ENCODE data around the gene FCHO2.
A peak's percentile ranks its signal among the peaks of the same experiment; 100 is the strongest.
"Not testable (repeated sequence)": the region's sequence is repeated elsewhere in the genome, so short reads cannot be mapped to it uniquely, and the experiment has no call there.

The FCHO2 gene

GRCh38 chr5:72957337-72957736 is 1.5 kb downstream of the FCHO2 start:
- DNase-seq, result no peak

- DNase-seq, result no peak
Measured at GRCh38 chr5:72959257-72959656, 3.4 kb downstream of the FCHO2 start.

GRCh38 chr5:72974481-72974880 is 18.6 kb downstream of the FCHO2 start:
- DNase-seq, result not testable (repeated sequence)

- DNase-seq, result peak; percentile 45
Measured at GRCh38 chr5:72976810-72977209, 21.0 kb downstream of the FCHO2 start.

- DNase-seq, result no peak
Measured at GRCh38 chr5:72985719-72986118, 29.9 kb downstream of the FCHO2 start.

- DNase-seq, result no peak
Measured at GRCh38 chr5:72988769-72989168, 32.9 kb downstream of the FCHO2 start.

DNA sequence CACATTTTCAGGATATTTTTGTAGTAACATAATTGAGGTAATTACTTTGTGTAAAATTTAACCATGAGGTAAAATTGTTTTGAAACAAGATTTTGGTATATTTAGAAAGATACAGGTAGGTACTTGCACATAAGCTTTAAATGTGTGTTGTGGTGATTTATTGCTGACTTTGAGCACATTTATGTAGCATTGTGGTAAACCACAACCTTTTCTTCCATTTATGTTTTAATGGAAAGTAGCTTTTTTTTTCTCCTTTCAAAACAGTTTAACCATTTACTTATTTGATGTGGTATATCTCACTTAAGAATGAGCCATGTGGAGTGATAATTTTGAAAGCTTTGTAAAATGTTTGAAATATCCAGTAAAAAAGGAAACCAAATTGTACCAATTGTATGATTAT is 35.6 kb downstream of the FCHO2 start:
- DNase-seq, result no peak

DNA sequence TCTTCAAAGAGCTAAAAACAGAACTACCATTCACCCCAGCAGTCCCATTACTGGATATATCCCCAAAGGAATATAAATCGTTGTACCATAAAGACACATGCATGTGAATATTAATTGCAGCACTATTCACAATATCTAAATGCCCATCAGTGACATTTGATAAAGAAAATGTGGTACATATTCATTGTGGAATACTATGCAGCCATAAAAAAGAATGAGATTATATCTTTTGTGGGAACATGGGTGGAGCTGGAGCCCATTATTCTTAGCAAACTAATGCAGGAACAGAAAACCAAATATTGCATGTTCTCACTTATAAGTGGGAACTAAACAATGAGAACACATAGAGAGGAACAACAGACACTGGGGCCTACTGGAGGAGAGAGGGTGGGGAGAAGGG is 38.7 kb downstream of the FCHO2 start:
- no peak for DNase-seq

DNA sequence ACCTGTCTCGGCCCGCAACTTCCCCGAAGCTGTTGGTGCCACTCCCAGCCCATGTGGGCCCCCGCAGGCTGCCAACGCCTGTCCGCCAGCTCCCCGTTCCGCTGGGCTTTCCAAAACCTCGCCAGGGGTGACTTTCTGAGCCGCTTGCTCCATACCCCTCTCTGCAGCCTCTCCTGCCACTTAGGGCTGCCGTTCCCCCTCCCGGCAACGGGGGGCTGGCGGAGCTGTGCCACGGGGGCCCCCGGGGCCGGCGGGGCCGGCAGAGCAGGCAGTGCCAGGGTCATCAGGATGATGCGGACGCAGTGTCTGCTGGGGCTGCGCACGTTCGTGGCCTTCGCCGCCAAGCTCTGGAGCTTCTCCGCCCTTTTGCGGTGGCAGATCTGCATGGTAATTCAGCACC is 40.8 kb downstream of the FCHO2 start:
- no peak for DNase-seq

DNA sequence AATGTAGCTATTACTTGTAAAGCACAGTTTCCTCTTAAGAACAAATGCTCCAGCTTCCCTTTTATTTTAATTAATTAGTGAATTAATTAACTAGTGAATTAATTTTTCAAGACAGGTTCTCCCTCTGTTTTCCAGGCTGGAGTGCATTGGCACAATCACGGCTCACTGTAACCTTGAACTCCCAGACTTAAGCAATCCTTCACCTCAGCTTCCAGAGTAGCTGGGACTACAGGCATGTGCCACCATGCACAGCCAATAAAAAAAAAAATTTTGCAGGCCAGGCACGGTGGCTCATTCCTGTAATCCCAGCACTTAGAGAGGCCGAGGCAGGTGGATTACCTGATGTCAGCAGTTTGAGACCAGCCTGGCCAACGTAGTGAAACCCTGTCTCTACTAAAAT is 44.1 kb downstream of the FCHO2 start:
- no peak for DNase-seq

- no peak for DNase-seq
Measured at GRCh38 chr5:73005886-73006285, 50.0 kb downstream of the FCHO2 start.

- no peak for DNase-seq
Measured at GRCh38 chr5:73007051-73007450, 51.2 kb downstream of the FCHO2 start.

- DNase-seq, result no peak
Measured at GRCh38 chr5:73008831-73009230, 53.0 kb downstream of the FCHO2 start.

GRCh38 chr5:73011612-73012011 is 55.8 kb downstream of the FCHO2 start:
- DNase-seq, result not testable (repeated sequence)

GRCh38 chr5:73018892-73019291 is 63.1 kb downstream of the FCHO2 start:
- no peak for DNase-seq

GRCh38 chr5:73019766-73020165 is 63.9 kb downstream of the FCHO2 start:
- no peak for DNase-seq

- DNase-seq, result no peak
Measured at GRCh38 chr5:73022471-73023169, 66.8 kb downstream of the FCHO2 start.

DNA sequence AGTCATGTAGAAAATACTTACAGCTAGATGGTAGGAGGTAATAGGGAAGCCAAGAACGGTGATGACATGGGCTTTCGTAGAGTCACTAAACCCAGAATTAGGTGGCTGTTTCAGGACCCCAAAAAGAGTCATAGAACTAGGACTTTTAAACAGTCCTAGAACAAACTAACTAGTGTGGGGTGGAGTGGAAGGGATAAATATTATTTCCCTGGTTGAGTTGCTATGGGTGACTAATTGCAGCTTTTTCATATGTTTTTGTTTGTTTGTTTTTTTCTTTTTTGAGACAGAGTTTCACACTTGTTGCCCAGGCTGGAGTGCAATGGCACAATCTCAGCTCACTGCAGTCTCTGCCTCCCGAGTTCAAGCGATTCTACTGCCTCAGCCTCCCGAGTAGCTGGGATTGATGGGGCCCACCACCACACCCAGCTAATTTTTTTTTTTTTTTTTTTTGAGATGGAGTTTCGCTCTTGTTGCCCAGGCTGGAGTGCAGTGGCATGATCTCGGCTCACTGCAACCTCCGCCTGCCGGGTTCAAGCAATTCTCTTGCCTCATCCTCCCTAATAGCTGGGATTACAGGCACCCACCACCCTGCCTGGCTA is 69.2 kb downstream of the FCHO2 start:
- not testable (repeated sequence) for DNase-seq

GRCh38 chr5:73027361-73027760 is 71.5 kb downstream of the FCHO2 start:
- no peak for DNase-seq

DNA sequence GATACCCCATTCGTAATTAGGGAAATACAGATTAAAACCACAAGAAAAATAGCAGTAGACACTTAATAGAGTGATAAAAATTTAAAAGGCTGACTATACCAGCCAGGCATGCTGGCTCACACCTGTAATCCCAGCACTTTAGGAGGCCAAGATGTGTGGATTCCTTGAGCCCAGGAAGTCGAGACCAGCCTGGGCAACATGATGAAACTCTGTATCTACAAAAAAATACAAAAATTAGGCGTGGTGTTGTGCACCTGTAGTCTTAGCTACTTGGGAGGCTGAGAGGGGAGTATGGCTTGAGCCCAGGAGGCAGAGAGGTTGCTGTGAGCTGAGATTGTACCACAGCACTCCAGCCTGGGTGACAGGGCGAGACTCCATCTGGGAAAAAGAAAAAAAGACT is 72.0 kb downstream of the FCHO2 start:
- DNase-seq, result no peak

DNA sequence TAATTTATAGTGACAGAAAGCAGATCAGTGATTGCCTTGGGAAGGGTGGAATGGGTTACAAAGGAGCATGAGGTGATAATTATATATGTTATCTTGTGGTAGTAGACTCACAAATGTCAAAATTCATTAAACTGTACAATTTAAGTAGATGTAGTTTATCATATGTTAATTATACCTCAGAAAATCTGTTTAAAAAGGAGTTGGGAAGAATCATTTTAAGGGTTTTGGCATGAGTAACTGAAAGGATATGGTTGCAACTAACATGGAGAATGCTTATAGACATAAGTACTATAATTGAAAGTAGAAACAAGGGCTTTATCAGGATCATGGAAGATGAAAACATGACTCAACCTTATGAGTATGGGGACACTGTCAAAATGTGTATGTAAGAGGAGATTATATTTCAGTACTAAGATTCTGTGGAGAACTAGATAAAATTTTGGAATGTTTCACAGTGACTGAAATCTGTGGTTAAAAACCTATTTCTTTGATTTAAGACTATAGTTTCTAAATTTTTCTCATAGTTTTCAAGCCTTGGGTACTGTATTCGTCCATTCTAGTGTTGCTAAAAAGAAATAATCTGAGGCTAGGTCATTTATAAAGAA is 73.3 kb downstream of the FCHO2 start:
- DNase-seq, result no peak

GRCh38 chr5:73030531-73030930 is 74.7 kb downstream of the FCHO2 start:
- peak; percentile 0 for DNase-seq

DNA sequence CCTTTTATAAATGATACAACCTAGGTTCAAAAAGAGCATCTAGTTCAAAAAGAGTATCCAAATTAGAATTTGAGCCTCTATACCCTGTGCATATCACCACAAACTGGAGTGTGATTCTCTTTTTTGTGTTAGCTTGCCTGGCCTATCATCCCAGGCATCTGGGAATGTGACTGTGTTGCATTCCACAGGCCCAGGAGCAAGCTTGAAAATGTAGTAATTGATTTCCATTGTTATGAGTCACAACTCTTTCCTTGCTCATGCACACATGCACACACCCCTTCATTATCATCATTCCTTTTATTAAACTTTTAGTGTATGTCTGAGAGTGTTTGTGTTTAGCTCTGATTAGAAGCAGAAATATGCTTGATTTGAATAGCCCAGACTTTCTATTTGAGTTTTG is 75.2 kb downstream of the FCHO2 start:
- DNase-seq, result no peak

- peak; percentile 1 for DNase-seq
Measured at GRCh38 chr5:73031839-73032238, 76.0 kb downstream of the FCHO2 start.

- DNase-seq, result no peak
Measured at GRCh38 chr5:73032635-73033034, 76.8 kb downstream of the FCHO2 start.
